WI38 (cell line): Measurements from ENCODE around the gene BEST3.

ENCODE experiments used
- H3K4me3 ChIP-seq: 2 replicates; pipeline ENCODE4 v1.5.1; 2011; ENCODE audit warnings: low read depth, mild to moderate bottlenecking, control low read depth, low read length
- TF ChIP-seq, protein P1 (sequence below): IDR thresholded peaks from 2 replicates; pipeline ENCODE4 v1.5.1; 2012; ENCODE audit warnings: low read depth, mild to moderate bottlenecking, control low read depth, low read length

Gene BEST3

DNA sequence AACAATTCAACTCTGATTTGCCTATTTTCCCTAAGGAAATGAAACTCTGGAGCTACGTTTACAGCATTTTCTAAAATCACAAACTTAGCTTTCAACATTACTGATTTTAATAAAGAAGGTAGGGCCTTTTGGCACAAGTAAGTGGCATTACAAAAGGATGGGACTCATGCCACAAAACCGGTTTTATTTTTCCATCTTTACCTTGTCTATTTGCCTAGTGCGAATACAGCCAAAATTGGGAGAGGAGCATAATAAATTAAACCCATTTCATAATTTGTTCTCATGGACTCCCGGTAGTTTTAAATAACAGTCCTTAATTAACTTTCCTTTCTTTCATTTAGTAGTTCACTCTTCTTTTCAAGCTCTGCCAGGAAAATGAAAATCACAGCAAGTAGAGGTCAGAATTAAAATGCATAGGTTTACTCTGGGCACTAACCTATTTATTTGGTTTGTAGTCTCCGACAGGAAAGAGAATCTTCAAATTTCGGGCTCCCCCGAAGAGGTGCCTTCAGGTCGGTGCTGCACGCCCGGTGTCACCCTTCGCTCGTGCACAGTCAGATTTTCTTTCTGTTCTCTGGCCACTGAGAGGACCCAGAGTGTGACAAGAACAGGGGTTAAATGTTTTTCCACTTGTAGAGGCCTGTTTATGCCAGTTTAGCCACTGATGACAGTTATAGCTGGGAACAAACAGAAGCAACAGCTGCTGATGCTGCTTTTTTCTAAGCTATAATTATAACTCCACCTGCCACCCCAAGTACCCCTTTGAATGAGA lies at the start of gene BEST3:
BEST3 (minus strand) TSS at position 535 of the 772 bp plus-strand sequence. CDS start 1,505 bp downstream, outside the sequence.
- H3K4me3 ChIP-seq: no peak within 1 kb of the TSS
- TF ChIP-seq, protein P1, sequence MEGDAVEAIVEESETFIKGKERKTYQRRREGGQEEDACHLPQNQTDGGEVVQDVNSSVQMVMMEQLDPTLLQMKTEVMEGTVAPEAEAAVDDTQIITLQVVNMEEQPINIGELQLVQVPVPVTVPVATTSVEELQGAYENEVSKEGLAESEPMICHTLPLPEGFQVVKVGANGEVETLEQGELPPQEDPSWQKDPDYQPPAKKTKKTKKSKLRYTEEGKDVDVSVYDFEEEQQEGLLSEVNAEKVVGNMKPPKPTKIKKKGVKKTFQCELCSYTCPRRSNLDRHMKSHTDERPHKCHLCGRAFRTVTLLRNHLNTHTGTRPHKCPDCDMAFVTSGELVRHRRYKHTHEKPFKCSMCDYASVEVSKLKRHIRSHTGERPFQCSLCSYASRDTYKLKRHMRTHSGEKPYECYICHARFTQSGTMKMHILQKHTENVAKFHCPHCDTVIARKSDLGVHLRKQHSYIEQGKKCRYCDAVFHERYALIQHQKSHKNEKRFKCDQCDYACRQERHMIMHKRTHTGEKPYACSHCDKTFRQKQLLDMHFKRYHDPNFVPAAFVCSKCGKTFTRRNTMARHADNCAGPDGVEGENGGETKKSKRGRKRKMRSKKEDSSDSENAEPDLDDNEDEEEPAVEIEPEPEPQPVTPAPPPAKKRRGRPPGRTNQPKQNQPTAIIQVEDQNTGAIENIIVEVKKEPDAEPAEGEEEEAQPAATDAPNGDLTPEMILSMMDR: no peak

DNA sequence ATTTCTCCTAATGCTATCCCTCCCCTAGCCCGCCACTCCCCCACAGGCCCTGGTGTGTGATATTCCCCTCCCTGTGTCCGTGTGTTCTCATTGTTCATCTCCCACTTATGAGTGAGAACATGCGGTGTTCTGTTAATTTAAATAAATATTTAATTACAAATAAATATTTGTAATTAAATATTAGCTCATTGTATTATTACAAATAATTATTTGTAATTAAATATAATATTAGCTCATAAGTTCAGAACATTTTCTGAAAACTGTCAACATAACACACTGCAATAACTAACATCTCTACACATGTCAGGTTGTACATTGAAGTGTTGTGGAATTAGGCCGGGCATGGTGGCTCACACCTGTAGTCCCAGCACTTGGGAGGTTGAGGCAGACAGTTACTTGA lies 45.0 kb upstream of the BEST3 start:
- H3K4me3 ChIP-seq: no peak overlapping the region
- TF ChIP-seq, protein P1: no peak

DNA sequence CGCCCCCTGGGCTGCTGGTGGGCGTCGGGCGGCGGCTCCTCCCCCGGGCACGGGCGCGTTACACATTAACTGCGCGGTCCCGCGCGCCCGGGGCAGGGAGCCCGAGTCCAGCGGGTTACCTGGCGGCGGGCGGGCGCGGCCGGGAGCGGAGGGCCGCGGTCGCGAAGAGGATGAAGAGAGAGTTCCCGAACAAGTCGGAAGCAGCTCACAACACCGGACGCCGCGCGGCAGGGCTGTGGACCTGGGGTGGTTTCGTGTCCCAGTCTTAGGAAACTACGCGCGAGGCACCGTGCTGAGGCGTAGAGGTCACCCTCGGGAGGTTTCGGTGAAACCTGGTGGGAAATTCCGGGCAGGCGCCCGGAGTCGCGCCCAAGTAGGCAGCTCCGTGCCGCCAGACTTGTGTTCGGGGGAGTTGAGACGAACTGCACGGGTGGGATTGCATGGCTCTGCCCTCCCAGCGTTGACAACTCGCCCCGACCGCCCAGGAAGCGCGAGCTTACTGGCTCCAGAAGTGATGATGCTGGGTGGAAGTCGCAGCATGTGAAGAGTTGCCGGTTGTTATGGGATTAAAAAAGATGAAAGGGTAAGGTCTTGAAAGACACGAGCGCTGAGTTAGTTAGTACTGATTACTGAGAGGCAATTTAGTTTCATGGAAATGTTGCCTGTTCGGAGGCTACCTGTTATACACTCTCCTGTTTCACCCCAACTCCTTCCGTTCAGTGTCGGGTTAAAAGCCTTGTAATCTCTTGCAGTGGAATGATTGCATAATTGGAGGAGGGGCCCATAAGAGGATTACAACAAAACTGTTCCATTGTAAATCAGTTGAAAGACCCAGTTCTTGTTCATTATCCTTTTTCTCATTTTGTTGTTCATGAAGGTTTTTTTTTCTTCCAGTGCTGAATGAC lies 40.4 kb upstream of the BEST3 start:
- TF ChIP-seq, protein P1: no peak
- H3K4me3 ChIP-seq: peak overlapping the region; percentile 70

DNA sequence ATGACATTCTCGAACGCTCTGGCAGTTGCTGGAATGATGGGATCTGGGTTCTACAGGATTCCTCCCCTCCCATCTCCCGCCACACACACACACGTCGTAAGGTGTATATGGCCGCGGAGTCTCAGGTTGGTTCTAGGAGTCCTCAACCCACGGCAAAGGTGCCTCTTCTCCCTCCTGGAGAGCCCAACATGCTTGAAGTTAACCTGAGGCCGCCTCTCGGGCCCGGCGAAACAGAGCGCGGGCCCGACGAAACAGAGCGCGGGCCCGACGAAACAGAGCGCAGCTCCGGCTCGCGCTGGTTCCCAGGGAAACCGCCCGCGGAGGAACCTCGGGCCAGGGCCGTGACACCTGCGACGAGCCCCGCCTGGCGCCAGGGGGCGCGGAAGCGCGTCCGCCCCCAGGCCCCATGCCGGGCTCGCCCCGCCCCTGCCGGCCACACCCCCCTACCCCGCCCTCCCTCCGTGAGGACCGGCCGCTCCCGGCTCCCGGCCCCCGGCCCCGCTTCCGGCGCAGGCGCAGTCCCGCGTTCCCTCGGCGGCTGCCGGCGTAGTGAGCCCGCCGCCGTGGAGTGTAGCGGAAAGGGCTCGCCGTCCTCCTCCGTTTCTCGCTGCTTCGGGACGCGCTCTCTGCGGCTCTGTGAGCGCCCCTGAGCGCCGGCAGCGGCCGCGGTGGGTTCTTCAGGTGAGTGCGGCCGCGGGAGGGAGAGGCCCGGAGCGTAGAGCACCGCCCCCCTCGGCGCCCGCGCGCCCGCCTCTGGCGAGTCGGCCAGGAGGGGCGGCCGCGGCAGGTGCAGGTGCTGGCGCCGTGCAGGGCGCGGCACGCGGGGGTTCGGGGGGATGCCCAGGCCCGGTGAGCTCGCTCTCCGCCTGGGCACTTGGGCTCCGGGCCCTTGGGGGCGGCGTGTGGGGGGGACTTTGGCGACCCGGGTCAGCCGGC lies 39.5 kb upstream of the BEST3 start, which contains the start of gene RAB3IP:
RAB3IP (plus strand) TSS at position 510 of the 936 bp plus-strand sequence. CDS start 16,549 bp downstream, outside the sequence.
- TF ChIP-seq, protein P1: peak; percentile 48
- peak within 1 kb of the TSS; percentile 70 for H3K4me3 ChIP-seq

DNA sequence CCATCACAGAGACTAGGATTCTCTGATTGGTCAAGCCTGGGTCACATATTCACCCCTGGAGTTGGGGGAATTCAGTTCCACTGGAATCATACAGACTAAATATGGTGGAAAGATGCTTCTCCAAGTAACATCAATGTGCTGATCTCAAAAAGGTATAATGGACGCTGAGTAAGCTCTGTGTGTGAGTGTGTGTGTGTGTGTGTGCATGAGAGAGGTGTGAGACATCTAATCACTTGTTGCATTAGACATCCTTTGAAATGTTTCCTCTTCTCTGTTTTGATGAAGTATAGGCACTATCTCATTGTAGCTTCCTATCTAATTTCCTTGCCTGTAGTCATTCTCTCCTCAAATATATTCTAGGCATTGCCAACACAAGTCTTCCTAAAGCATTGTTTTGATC lies 34.5 kb upstream of the BEST3 start:
- H3K4me3 ChIP-seq: no peak overlapping the region
- TF ChIP-seq, protein P1: no peak

DNA sequence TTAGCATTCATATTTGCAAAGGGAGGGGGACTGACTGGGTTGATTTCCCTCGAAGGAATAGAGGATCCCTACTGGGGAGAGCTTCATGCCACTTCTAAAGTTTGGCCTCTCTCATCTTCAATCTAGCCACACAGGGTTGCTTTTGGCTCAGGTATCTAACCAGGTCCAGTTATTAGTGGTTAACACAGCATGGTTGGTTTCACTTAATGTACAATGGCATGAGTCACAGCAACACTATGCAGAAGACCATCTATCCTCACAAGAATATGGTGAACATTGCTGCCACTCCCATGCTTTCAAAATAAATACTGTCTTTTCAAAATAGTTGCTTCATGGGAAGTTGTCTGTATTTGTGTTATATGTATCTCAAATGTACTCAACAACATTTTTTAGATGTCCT lies 33.0 kb upstream of the BEST3 start:
- H3K4me3 ChIP-seq: no peak overlapping the region
- TF ChIP-seq, protein P1: no peak
